ENCODE measurements around the gene SMU1.

GRCh38 chr9:33029231-33029786 is 47.2 kb downstream of the SMU1 start:
- TF ChIP-seq POLR2A (IDR thresholded peaks at IDR 0.05; ENCODE audit: borderline replicate concordance, extremely low read depth, insufficient read depth, insufficient read length) = no peak
- TF ChIP-seq, protein P1, sequence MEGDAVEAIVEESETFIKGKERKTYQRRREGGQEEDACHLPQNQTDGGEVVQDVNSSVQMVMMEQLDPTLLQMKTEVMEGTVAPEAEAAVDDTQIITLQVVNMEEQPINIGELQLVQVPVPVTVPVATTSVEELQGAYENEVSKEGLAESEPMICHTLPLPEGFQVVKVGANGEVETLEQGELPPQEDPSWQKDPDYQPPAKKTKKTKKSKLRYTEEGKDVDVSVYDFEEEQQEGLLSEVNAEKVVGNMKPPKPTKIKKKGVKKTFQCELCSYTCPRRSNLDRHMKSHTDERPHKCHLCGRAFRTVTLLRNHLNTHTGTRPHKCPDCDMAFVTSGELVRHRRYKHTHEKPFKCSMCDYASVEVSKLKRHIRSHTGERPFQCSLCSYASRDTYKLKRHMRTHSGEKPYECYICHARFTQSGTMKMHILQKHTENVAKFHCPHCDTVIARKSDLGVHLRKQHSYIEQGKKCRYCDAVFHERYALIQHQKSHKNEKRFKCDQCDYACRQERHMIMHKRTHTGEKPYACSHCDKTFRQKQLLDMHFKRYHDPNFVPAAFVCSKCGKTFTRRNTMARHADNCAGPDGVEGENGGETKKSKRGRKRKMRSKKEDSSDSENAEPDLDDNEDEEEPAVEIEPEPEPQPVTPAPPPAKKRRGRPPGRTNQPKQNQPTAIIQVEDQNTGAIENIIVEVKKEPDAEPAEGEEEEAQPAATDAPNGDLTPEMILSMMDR (IDR thresholded peaks at IDR 0.05 in 2 of 3, conservative IDR thresholded peaks at IDR 0.05 in 1 of 3; ENCODE audit: borderline replicate concordance in 1 of 3, insufficient read depth in 1 of 3, low read depth in 2 of 3, low read length in 2 of 3) = no peak

Measured in HCT116 (cell line).